ENCODE results near the gene FBXO31.

- TF ChIP-seq CTCF (IDR thresholded peaks at IDR 0.05; ENCODE audit: extremely low read depth in 1 of 2, insufficient read depth in 1 of 2, low read depth in 1 of 2, low read length in 2 of 2) (no peak), EZH2 (IDR thresholded peaks at IDR 0.05; ENCODE audit: borderline replicate concordance, low read depth, low read length, severe bottlenecking) (no peak), POLR2A (IDR thresholded peaks at IDR 0.05; ENCODE audit: low read depth, low read length) (no peak), MYC (IDR thresholded peaks at IDR 0.05; ENCODE audit: low read depth, low read length) (no peak), MAX (IDR thresholded peaks at IDR 0.05; ENCODE audit: insufficient read depth, insufficient read length) (no peak), JUN (IDR thresholded peaks at IDR 0.05; ENCODE audit: borderline replicate concordance, insufficient read depth, insufficient read length, low read depth) (no peak), POLR2AphosphoS5 (IDR thresholded peaks at IDR 0.05; ENCODE audit: insufficient read depth, low read depth, low read length) (no peak), FOS (IDR thresholded peaks at IDR 0.05; ENCODE audit: borderline replicate concordance, insufficient read depth, low read length) (no peak), GATA2 (IDR thresholded peaks at IDR 0.05; ENCODE audit: insufficient read depth, insufficient read length, low read depth, low read length) (no peak)
Measured at GRCh38 chr16:87368029-87368770, 15.4 kb downstream of the FBXO31 start.

Measured in endothelial cell of umbilical vein (primary cell).